Measurements from ENCODE around the gene BEAN1. TPM values are rescaled to one million over a fixed set of nuclear protein-coding genes. Genes with fewer than 3 reads are reported as not detected.

BEAN1 gene
- total RNA-seq, 1 experiment from 2014 or later, result not detected

DNA sequence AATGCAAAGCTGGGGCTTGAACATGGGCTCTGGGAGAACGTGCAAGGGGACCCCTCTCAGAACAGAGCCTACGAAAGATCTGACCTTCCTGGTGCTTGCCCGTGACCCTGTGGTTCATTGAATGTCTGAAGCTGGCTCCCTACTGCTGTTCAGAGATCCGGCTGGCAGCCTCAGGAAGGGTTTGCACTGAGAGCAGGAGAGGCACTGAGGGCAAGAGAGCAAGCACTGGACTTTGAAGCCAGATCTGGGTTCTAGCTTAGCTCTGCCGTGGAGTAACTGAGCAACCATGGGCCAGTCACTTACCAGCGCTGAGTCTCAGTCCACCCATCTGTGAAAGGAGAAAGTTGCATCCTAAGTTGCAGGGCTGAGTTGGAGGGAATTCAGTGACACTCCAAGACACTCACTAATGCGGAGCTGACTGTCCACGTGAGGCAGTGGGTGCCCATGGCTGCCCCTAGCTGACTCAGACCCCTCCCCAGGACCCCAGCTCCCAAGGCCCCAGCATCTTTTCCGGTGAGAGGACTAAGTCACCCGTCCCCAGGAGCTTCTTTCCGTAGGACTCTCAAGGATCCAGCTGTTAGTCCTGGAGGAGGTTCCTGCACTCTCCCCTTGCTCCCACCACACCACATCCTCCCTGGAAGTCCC lies 41.3 kb downstream of the BEAN1 start:
- DNase-seq (ENCODE audit: low read depth), result no peak

DNA sequence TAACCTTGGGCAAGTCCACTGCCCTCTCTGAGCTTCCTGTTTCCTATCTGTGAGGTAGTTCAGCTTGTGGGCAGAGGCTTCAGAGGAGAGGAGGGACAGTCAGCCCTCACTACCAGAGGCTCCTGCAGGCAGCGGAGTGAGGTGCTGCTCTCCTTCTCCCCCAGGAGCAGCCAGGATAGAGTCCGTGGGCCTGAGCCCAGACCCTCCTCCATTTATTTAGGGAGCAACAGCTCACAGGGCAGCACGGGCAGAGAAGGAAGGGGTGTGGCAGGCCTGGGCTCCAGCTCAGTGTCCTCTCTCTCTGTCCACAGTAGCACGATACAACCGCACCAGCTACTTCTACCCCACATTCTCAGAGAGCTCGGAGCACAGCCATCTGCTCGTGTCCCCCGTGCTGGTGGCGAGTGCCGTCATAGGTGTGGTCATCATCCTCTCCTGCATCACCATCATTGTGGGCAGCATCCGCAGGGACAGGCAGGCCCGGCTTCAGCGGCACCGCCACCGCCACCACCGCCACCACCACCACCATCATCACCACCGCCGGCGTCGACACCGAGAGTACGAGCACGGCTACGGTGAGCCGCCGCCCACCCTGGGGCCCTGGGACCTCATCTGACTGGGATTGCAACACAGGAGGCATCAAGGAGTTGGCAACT lies 42.3 kb downstream of the BEAN1 start:
- no peak for DNase-seq (ENCODE audit: low read depth)

DNA sequence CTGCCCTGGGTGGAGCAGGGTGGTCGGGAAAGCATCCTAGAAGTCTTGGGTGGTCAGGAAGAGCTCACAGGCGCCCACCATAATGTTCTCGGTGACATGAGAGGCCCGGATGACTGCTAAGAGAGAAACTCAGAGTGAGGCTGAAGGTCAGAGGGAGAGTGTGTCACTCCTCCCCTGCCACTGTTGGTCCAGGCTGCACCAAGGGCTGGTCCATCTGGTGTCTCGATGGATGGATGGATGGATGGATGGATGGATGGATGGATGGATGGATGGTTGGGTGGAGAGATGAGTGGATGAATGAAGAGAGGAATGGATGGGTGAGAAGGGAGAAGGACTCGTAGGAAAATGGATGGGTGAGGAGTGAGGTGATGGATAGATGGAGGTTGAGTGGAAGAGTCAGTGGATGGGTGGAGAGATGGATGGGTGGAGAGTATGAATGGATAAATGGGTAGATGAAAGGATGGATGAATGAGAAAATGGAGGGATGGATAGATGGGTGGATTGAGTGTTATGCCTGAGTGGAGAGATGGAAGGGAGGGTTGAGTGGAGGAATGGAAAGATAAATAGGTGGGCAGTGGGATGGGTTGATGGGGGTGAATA lies 43.0 kb downstream of the BEAN1 start:
- no peak for DNase-seq (ENCODE audit: low read depth)

DNA sequence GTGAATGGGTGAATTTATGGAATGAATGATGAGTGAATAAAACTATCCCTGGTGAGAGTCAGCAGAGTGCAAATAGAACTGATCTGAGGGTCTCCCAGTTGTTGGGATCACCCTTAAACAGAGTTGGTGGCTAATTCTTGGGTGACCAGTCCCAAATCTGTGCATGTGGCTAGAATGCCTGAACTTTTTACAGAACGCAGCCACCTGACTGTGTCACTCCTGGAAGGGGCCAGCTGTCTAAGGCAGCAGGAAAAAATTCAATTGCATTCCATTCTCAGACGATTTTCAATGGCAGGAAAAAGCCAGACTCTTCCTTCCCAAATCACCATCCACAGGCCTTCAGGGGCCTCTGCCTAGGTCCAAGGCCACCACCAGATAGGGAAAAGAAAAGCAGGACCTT lies 43.5 kb downstream of the BEAN1 start:
- no peak for DNase-seq (ENCODE audit: low read depth)

DNA sequence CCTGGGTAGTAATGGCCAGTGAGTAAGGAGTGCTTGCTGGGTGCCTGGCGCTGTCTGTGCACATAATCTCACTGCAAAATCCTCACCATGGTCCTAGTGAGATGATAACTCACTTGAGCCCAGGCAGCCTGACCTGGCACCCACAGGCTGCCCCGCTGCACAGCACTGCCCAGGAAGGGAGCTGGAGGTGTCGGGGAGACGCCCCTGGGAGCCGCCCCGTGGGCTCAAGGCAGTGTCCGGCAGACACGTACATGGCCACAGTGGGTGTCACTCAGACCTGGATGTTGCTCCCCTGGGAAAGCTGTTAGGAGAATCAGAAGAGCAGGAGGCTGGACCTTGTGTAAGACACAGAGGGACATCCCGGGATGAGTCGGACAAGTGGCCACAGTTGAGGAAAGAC lies 44.2 kb downstream of the BEAN1 start:
- DNase-seq (ENCODE audit: low read depth), result no peak

DNA sequence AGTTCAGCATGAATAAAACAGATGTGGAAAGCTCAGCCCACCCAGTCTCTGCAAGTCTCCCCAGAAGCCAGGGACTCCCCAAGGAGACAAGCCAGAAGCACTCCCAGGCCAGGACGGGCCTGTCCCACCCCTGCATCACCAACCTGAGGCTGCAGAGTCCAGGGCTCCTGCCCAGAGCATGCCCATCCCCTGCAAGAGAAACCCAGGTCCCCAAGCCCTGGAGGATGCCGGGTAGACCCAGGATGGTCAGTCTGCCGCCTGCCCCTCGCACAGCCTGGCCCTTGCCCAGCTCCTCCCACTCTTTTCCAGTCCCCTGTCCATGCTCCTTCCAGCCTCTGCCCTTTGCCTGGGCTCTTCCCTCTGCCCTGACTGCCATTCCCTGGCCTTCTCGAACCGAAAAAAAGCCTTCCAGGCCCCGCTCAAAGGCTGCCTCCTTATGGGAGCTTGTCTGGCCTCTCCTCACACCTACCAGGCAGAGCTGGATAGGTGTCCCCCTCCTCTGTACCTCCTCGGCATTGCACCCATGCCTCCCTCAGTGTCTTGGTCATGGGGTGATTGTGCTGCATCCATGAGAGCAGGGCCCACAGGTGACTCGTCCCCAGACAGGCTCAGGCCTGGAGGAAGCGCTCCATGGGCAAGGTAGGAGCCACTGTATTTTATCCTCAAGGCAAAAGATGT lies 44.8 kb downstream of the BEAN1 start:
- no peak for DNase-seq (ENCODE audit: low read depth)

DNA sequence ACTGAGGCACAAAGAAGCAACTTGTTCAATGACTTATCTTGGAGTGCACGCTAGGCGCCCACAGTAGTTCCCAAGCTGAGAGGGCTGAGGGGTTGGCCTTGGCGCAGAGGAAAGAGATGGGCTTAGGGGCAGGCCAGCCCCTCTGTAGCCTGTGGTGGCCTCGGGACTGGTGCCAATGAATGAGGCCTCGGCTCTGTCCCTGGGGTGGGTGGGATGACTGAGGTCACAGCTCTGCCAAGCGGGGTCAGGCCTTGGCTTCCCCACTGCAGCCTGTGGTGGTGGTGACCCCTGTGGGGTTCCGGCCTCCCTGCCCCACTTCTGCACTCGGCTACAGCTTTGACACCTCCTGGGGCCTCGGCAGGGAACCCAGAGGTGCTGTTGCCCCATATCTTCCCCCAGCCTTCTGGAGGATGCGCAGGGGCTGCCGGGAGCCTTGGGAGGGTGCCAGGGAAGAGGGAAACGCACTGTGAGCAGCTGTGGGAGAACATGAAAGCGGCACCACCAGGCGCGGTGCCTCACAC lies 46.0 kb downstream of the BEAN1 start:
- no peak for DNase-seq (ENCODE audit: low read depth)

DNA sequence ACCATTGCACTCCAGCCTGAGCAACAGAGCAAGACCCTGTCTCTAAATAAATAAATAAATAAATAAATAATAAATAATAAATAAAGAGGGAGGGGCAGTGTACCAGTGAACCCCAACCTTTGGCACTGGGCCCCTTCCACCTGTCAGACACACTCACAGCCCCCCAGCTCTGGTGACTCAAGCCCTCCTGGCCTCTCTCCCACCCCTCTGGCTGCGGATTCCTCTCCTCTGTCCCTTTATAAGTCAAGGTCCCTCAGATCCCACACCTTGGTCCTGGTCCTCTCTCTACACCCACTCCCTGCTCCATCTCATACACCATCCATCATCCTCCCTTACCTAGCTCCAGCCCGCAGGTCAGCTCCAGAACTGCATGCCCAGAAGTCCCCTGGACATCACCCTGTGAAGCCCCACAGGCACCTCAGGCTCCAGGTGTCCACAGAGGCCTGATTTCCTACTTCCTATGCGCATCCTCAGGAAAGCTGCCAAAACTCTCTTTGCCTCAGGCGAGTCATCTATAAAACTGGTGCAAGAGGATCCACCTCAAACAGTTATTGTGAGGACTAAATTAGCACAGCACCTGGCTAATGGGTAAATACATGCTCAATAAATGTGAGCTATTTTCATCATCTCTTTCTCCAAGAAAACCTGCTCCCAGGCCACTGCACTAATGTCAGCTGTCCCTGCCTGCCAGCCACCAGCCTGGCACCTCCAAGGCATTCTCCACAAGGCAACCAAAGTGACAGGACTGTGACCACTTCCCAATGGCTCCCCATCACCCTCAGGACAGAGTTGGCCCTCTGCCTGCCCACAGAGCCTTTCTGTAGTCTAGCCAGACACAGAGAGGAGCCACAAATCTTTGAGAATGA lies 46.8 kb downstream of the BEAN1 start:
- DNase-seq (ENCODE audit: low read depth), result no peak

DNA sequence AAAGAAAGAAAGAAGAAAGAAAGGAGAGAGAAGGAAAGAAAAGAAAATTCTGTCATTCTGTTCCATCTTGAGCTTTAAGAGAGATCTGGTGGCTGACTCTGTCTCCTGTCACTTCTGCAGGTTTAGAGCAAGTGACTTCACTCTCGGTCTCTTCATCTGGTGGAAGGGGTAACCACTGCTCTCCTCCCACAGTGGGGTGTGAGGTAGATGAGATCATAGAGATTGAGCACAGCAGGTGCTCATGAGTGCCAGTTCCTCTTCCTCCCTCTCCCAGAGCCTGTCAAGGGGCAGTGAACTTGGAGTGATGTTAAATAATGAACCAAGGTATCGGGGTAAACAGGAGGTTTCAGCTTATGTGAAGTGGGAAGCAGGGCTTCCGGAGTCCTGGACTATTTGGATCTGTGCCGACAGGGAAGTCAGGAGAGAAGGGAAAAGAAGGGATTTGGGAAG lies 47.7 kb downstream of the BEAN1 start:
- DNase-seq (ENCODE audit: low read depth), result no peak

DNA sequence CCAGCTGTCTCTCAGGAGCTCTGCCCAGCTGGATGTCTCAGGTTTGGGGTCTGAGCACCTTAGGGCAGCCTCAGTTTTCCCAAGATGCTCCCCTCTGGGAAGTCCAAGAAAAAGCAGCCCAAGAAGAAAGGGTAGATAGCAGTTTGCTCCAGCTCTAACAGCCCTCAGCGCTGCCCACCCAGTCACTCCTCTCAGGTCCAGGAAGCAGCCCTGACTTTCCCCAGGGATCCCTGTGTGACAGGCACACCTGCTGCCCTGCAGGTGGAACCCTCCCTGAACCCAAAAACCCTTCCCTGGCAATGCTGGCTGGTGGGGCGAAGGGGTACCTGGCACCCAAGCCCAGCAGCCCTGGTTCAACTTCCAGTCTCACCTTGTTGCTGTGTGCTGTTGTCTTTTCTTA lies 48.1 kb downstream of the BEAN1 start:
- DNase-seq (ENCODE audit: low read depth), result no peak

DNA sequence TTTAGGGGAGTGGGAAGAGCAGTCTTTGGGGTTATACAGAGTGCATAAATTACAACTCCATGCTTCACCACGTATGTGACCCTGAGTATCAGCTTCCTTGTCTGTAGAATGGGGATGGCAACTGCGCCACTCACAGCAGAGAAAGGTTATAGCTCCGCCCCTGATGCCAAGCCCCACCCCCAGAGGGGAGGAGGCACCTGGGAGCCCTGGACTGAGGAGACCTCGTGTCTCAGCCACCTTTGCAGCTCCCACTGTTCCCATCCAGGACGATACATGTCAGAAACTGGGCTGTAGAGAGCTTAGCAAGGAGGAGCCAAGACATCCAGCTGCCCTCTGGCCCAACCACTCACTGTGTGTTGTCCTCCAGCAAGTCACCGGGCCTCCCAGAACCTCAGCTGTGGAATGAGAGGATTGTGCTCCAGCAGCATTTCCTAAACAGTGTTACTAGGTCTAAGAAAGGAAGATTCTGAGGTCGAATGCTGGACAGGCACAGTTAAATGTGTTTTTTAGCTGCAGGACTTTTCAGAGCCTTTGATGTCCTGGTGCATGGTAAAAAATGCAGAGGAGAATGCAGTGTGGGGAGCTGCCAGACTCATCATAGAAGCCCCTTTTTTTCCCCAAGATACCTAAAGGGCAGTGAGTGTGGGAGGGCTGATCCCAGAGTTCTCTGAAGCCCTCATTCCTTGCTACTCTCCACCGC lies 49.4 kb downstream of the BEAN1 start:
- DNase-seq (ENCODE audit: low read depth), result no peak

DNA sequence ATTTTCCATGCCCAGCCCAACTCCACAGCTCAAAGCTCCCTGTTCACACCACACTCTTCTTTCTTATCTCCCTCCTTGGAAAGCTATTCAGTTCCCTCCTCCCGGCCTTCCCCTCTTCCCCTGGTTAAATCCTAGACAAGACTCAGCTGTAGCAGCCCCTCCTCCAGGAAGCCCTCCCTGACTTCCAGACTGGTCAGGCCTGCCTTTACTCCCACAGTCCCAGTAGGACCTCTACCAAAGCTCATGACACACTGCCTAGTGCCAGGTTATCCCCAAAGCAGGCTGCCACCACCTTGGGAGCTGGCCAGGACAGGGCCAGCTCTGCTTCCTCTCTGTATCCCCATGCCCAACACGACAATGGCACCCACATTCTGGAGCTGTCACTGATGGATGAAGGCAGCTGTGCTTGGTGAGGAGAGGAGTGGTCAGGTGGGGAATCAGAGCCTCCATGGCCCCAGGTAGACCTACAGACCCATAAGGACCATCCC lies 50.0 kb downstream of the BEAN1 start:
- no peak for DNase-seq (ENCODE audit: low read depth)

DNA sequence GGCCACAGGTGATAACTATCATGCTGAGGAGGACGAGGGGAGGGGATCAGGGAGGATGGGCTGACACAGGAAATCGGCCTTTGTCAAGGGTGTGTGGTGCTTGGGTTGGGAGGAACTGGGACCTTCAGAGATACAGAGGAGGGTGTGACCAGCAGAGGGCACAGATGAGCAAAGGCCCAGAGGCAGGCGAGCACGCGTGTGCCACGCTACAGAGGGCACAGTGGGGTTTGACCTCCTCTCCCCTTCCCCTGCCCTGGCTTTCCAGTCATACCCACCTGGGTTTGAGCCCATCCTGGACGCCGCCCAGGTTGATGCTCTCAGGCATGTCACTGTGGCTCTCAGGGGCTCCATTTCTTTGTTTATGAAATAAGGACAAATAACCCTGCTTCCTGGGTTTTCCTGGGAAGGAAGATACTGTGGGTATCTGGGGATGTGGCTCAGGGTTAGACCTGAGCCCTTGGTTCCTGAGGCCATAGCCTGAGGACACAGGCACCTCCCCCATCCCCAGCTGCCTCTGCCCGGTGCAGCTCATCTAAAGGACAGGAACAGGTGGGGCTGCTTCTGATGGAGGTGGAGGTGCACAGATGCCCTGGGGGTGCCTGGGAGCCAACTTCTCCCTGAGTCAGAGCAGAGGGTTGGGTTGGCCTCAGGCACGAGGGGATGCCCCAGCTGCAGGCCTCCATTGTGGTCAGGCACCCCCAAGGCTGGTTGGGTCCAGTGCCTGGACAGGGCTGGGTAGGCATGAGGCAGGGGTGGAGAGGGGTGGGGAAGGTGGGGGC lies 51.8 kb downstream of the BEAN1 start:
- DNase-seq (ENCODE audit: low read depth), result peak; percentile 64

DNA sequence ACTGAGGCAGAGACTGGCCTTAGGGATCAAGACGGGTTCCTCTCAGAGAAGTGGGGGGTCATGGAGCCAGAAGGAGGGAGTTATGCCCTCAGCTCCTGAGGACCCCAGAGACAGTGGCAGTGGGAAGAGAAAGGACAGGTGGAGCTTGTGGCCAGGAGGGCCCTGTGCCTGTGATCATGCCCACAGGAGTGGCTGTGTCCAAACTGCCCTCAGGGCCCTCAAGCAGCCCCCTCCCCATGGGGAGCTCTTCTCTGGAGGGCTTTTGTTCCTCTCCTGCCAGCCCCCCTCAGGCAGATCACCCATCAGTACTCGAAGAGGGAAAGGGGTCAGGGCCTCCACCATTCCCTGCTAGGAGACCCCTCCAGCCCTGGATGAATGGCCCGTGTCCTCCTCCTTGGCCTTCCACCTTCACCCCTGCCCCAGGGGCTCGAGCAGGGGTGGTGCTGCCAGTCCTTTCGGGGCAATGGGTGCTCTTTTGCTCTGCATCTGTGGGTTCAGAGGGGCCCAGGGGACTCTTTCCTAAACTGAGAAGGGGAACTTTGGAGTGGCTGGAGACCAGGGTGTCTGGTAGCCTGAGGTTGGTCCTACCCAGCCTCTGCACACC lies 52.7 kb downstream of the BEAN1 start:
- no peak for DNase-seq (ENCODE audit: low read depth)

DNA sequence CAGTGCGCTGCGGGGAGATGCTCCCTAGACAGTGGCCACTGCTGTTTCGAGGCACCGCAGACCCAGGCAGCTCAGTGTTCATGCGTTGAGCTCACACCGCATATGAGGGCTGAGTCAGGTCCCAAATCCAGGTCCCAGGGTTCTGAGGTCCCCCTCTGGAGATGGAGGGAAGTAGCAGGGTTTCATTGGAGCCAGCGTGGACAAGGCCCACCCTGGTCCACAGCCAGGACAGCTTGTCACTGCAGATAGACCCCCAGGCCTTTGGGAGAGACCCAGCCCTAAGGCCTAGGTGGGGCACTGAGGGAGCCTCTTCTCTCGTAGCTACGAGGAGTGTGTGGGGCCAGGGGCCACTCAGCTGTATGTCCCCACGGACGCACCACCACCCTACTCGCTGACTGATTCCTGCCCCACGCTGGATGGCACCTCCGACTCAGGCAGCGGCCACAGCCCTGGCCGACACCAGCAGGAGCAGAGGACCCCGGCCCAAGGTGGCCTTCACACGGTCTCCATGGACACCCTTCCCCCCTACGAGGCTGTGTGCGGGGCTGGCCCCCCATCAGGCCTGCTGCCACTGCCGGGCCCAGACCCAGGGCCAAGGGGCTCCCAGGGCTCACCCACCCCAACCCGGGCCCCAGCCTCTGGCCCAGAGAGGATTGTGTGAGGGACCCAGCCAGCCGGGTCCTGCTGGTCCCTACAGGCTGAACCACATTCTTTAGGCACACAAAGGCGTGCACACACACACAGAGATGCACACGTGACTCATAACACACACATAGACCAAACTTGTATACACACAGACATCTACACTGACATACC lies 53.4 kb downstream of the BEAN1 start:
- no peak for DNase-seq (ENCODE audit: low read depth)

DNA sequence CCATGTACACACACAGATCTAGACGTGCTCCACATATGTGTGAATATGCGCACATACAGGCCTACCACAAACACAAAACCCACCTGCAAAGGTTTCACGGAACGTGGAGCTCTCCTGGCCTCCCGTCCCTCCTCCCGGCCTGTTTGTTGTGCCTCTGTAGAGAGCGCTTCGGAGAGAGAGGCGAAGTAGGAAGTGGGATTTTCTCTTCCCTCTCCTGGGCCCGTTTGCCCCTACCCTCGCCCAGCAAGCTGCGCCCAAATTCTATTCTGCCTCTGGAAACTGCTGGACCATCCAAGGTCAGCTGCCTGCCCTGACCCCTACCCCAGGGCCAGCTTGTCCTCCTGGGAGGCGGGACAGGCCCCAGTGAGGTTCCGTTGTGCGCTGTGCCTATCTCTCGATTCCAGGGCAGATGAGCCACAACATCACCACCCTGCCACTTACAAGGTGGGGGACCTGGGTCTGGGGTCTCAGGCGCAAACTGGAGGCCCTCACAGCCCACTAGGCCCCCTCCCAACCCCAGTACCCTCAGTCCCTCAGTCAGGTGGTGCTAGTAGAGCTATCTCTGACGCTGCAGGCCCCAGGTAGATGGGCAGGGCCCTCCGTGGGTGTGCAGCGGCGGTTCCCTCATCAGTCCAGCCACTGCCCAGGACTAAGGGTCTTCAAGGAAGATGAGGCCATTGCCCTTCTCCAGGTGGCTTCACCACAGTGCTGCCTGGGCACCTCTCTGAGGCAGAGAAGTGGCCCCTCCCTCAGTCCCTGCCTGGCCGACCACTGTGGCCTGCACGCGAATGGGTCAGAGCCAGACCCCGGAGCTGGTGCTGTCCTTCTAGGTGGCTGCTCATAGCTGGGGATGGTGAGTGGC lies 54.2 kb downstream of the BEAN1 start:
- DNase-seq (ENCODE audit: low read depth), result no peak

DNA sequence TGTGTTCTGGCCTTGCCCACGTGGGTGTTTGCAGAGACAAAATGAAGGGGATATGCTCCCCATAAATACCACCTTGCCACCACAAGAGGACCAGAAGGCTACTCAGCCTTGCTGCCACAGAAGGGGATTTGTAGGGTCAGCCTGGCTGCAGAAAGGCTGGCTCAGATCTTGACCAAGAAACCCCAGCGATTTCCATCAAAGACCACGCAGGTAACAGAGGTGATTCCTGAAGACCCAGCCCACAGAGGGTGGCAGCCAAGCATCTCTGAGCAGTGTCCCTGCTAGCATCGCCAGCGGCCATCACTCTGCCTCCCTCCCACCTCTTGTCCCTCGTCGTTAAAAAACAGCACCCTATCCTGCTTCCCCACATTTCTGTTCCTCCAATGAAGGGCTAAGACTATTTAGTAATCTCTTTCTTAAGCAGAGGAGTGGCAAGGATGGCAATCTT lies 54.9 kb downstream of the BEAN1 start:
- DNase-seq (ENCODE audit: low read depth), result no peak
